AML-193 (cell line): ENCODE results near the gene GSTO2.
A peak's percentile ranks its signal among the peaks of the same experiment; 100 is the strongest.

ENCODE experiments used
- DNase-seq, 2 experiments: peaks; one replicate each; lab custom pipeline; 2025; lab: John Stamatoyannopoulos, UW

Gene GSTO2

DNA sequence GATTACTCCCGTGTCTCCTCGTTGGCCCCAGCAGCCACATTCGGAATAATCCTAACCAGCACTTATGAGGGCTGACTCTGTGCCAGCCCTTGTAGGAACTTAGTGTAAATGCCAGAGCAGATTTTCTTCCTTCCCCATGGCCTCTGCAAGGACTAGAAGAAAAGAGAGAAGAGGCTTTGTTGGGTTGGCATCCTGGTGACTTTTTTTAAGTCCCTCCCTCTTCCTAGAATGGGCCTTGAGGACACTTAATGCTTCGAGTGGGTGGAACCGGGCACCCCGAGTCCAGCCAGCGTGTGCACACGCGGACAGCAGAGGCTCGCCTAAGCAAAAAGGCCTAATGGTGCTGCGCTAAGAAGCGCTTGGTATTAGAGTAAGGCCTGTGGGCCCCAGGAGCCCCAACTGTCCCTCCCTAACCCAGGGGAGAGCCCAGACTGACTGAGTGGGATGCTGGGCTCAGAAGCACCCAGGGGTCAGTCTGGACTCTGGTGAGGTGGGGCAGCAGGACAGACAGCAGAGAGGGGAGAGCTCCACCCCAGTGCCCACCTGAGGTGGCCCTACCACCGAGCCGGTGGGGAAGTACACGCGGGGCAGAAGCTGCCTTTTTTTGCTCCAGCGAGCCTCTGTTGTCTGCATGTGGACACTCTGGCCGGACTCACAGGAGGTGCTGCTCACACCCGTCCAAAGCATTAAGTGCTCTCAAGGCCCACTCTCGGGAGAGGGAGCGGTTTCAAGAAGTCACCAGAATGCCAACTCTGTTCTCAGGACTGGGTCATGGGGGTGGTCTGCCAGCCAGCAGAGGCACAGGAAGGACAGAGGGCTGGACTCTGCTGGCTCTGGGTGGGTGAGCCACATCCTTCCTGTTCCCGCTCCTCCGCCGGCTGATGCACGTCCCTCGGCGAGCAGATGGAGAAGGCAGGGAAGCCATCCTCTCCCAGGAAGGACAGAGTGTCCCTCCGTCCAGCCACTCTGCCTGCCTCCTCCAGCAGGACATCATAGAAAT is 56.8 kb downstream of the GSTO2 start:
- DNase-seq: no peak

DNA sequence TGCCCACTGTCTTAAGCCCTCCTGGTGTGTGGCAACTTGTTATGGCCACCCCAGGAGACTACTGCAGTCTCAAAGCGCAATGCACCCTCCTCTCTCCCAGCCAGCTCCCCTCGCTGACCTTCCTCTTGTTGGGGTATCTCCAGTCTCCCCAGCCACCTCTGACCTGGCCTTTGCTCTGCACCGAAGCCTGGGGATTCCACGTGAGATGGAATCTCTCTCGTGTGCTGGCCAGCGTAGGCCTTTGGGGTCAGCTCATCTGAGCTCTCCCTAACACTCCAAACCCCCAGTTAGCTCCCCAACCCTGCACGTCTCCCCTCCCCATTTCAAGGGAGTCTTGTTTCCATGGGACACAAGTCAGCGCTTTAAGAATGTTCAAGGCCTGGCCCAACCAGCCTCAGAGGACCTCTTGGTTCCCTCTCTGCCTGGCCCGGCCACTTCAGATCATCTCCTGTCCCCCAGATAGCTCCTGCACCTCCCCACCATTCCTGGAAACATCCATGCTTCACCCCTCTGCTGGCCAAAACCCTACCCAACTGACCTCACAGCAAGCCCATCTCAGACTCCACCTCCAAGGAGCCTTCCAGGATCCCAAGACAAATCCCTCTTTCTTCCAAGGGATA is 58.1 kb downstream of the GSTO2 start:
- DNase-seq: no peak

DNA sequence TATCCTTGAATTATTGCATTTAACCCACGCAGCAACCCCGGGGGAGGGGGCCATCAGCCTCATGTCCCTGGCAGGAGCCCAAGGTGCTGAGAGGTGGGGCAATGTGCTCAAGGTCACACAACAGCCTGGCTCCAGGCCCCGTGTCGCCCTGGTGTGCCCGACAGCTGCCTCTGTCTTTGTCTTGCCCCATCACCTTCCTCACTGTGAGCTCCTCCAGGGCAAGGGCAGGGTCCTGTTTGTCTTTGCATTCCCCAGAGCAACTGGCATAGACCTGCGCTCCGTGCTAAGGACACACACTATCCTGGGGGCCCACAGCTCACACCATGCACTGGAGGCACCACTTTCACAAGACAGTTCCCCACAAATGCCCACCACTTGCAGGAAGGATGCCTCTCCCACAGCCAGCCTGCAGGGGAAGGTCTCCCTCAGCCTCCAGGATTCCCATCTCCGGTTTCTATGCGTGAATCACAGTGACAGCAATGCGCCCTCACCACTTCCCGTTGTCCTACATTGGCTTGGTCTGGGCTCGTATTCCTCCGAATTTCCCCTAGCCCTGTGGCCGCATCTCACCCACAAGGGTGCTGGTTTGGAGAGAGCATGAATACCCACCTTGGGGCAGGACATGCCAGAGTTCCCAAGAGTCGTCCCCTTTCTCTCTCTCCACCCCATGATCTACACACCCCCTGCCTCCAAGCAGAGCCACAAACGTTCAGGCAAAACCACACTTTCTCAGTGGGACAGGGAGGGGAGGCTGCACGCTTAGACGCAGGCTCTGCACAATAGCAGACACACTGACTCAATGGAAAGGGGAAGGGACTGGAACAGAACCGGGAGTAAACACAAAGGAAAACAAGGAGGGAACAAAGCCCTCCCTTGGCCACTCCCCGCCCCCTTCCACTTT is 59.0 kb downstream of the GSTO2 start:
- DNase-seq: peak in 1 of 2 experiments; percentile 25

DNA sequence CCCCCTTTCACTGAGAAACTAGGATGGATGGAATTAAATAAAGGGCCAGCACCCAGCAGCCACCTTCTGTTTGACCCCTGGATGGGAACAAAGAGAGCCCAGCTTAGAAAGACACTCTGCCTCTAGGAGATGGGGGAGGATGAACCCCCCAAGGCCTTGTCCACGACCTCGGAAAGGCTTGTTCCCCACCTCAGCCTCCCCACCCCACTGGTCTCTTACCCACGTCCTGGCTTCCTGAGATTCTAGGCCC is 59.6 kb downstream of the GSTO2 start:
- no peak for DNase-seq

DNA sequence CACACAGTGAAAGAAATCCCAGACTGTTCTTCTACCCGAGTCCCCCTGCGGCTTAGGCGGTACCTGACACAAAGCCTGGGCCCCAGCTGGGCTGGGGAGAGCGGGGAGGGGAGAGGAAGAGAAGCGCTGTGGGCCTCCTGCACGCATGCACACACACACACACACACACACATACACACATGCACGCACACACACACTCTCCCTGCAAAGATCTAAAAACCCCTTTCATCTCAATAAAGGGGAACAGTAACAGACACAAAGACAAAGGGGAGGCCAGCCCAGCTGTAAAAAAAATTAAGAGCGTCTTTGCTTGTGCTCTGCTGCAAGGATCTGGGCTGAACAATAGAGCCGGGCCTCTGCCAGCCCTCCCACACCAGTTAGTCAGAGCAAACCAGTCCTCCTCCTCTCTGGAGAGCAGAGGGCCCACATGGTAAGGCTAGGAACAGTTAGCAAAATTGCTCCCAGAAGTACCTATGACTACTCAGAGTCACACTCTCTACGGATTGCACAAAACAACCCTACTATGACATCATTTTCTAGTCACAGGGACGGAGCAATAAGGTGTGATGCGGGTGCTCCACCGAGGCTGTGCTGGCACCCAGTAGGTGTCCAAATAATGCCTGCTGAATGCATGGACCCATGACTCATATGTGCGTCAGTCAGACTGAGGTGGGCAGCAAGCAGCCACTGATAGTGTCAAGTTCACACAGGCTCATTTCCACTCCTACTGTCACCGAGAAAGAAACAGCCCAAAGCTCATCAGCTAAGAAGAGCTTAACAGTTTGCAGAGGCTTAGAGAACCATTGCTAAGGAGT is 60.1 kb downstream of the GSTO2 start:
- peak; percentile 54 to 76 for DNase-seq

DNA sequence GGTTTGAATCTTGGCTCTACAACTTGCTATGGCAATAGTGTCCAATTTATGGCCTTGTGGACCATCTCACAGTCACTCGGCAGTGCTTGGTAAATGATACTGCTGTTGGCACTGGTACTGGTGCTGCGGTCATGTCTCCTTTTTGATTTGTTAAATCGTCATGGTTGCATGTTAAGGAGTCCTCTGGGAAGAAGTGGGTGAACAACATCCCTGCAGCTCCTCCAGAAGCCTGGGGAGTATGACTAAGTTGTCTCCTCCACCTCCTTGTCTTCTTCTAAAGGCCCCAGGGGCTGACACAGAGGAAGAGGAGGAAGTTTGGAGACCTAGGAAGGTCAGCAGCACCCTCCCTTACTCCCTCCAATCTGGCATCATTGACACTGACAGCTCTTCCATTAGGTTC is 60.8 kb downstream of the GSTO2 start:
- no peak for DNase-seq

DNA sequence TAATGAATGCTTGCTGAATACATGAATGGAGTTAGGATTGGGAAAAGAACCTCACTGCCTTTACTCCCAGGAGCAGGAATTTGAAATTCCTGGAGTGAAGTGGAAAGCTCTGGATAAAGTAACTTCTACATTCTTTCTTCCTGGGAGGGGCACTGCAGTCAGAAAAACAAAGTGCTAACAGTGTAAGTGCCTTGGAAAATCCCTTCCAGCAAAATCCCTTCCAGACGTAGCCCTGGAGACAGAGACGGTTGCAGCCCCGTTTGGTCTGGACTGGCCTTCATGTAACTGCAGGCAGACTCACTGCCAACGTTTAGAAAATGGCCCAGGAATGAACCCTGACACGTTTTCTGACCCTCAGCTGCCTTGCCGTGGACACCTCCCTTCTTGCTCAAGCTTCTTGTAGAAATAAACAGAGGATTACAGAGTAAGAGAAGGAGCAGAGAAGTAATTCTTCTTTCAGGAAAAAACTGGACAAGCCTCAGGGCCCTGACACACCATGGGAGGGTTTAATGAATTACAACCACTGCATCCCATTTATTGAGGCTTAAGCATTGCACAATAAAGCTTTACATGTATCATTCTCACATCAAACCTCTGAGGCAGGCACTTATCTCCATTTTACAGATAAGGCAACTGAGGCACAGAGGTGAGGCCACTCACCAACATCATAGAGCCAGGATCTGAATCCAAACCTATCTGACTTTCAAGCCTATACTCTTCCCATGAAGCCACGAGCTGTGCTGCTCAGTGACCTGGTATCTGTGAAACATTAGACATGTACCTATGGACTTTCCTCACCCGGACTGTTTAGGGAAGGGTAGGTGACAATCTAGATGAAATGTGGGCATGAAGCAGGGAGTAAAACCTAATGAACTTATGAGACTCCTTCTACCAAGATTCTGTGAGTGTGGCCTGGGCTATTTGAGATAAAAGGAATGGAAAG is 61.5 kb downstream of the GSTO2 start:
- no peak for DNase-seq

DNA sequence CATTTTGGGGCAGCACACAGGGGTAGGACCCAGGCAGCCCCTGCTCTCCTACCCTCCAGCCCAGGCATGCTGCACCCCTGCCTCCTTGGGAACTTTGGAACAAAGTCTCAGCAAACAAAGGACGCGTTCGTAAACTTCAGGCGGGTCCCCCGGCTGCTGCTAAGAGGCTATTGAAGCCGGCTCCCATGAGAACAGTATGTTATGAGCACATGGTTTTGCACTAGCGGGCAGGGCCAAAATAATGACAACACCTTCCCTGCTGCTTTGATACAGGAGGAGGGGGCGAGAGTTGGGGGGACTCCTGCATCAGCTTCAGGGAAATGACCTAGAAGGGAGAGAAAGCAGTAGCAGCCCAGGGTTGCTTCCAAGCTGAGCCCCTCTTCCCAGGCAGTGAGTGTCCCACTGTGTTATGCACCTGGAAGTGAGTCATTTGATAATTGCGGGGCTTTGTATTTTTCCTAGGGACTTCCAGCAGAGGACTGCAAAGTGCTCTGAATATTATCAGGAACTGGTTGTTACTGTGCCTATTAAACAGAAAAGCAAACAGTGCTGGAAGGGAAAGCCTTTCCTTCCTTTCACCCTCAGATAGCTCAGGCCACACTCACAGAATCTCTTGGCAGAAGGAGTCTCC is 62.3 kb downstream of the GSTO2 start:
- DNase-seq: no peak

DNA sequence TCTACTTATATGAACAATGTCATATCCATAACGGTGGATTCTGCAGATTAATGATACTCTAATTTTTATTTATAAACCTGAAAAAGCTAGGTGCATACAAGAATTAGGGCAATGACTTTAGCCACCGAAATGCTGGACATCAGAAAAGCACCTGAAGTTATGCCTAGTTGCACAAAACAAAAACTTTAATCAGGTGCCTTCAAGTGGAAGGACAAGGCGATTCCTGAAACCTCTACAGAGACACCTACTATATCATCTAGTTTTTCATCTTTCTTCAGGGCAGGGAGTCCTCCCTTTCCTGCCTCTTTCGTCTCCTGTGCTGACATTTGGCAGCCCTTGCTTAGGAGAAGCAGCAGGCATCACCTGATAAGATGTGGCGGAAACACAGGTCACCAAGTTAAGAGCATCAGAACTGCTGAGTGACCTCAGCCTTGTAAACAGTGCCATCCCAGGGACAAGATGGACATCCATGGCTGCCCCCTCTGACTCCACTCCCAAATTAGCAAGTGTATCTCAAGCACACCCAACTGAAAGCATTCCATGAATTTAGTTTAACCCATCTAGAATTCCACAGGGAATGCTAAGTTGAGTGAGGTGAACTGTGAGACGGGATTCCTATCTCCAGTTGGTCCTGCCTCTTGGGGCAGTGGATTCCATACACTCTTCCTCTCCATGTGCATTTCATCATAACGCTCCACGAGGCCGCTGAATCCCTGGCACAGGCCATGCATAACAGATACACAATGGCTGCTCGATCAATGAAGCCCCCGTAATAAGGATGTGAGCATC is 63.5 kb downstream of the GSTO2 start:
- DNase-seq: no peak

DNA sequence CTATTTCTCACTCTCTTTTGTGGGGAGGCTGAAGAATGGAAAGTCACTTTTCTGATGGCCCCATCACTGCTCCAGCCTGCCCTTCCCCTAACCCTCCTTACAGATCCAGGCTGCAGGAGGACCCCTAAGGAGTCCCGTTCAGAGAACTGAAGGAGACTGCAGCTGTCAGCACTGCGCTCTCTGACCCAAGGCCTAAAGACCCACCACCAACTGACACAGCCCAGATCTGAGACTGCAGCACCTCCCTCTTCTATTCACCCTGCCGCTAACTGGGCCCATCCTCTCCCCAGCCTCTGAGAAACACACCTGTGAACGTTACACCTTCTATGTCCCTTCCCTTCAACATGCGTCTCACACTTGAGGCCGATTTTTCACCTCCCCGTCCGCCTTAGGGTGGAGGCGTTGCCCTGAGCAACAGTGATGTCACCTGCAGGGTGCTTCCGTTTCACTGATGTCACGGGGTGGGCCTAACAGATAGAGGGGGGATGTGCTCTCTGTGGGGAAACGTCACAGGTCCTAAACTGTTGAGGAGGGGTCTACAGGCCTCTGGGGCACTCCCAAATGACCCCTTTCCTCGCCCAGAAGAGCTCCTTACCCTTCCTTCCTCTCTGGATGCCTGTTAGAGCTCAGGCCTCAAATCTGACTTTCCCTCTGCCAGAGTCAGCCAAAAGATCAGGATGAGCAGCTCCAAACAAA is 64.2 kb downstream of the GSTO2 start:
- no peak for DNase-seq

DNA sequence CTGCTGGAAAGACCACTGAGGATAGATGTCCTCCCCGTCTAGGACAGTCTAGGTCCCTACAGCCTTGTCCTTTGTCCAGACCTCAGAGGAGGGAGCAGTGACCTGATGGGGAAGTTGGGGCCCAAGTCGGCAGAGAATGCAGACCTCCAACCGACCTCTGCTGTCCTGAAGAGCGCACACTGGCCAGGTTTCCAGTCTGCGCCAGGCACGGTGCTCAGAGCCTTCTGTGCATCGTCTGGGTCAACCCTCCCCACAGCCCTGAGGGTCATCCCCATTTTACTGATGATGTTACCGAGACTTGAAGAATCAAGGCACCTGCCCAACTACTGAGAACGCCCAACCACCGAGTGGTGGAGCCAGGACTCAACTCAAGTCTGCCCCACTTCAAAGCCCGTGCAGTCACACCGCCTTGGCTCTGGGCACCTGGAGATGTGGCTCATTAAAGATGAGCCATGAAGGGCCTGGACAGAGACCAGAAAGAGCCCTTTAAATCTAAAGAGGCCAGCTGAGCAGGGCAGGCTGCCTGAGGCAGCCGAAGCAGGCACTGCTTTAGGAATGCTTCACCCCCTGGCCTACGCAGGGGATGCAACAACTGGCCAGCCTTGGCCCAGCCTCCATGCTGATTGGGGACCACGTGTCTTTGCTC is 64.9 kb downstream of the GSTO2 start:
- DNase-seq: no peak

DNA sequence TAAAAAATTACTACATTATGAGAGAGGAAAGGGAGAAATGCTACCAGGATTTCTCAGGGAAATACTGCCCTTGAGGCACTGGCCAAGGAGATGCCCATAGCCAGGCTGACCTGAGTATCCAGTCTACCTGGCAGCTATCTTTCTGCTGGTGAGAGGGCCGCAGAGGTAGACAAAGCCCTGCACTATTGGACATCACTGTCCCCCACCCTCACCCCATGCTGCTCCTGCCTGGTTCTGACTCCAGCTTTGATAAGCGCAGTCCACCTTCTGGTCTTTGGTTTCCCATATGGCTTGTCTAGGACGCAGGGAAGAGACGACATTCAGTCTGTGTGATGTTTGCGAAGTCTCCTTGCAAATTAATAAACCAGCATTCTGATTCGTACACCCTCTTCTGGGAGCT is 65.6 kb downstream of the GSTO2 start:
- DNase-seq: no peak

DNA sequence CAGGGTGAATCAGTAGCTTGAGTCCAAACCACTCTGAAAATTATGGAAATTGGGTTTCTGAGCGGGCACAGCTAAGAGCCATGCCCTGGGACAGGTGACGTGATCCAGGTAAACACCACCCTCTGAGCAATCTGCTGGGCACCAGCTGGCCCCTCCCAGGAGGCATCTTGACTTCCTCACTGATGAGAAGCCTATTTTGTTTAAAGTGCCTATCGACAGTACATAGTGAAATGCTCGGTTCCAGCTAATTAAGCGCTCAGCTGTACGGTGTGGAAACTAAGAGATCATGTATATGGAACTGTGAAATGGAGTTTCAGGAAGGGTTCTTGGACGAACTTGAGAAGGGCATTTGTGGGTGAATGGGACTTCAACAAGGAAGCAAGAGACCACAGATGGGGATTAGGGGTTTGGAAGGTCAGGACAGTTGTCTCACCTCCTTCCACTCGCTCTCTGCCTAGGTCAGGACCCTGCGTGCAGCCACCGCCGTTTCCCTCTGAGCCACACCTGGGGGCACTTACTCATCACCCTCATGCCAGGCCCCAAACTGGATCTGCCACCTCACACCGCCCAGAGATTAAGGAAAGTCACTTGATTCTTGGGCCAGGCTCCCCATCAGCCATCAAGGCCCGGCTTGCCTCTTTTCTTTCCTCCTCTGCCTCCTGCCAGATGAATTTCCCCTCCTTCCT is 66.1 kb downstream of the GSTO2 start:
- no peak for DNase-seq

DNA sequence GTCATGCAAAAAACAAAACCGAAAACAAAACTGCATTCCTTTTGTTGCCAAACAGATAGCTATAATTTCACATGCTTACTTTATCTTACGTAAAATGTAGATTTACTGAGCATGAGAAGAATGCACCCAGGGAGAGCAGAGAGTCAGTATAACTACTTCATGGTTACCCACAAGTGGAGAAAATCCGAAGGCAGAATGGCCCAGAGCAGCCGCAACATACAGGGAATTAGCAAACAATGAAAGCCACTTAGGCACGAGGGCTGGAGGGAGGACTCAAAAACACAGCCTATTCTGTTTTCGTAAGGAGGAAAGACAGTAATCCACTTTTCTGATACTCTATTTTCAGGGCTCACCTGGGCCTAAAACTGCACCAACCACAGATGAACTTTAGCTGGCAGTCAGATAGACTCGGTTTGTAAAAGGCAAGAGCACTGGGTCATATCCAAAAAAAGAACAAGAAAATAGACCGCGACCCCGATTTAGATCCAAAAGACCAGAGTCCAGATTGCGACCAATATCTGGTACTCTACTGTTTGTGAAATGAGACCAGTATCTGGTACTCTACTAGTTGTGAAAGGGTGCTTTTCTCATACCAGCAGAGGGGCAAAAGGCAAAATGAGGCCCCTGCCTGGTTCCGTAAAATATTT is 68.0 kb downstream of the GSTO2 start:
- DNase-seq: no peak

DNA sequence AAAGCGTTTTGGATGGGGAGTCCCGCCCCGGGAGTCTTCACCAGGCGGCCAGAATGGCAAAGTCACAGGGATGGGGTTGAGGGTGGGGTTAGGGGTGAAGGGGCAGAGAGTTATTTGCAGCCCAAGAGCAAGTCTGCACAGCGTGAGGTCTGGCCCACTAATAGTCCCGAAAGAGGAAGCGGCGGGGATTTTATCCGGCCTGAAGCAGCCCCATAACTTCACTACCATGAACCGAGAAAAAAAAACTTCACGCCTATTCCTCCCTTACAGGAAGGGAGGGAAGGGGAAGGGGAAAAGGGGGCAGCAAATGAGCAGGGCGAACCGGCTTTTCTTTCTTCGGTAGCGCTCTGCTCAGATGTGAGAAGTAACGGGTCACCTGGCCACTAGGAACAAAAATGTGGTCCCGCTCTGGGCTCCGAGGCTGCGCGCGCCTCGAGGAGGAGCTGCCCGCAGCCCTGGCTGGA is 68.6 kb downstream of the GSTO2 start:
- peak; percentile 51 to 55 for DNase-seq

DNA sequence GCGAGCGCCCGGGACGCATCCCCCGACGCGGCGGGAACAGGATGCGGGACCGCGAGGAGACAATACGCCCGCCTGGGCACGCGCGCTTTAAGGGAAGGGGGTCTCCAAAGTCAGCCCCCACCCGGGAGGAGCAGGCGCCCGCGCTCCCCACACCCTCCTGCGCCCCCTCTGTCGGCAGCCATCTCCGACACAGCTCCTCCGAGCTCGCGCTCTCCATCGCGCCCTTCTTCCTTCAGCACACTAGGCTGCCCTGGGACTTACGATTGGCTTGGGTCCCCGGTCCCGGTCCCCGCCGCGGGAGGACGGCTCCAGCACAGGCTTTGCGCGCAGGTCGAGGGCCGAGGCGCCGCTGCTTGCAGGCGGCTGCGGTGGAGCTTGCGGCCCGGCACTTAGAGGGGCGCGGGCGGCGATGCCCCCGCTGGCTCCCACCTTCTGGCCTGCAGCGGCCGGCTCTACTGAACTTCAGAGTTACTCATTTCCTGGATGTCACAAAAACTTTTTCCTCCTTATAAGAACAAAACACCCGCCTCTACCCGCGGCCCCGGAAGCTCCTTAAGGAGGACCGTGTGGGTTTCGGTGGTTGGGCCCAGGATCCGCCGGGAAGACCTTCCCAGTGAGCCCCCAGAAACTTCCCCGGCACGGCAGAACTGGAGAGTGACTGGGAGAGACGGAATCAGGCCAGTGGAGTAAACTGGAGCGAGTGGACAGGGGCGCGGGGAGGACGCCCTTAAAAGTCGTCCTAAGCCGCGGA is 69.2 kb downstream of the GSTO2 start, which contains the start of gene ITPRIP:
ITPRIP (minus strand) TSS at position 481 of the 751 bp plus-strand sequence. CDS start 22,414 bp downstream, outside the sequence.
- DNase-seq: peak; percentile 82 to 84
